GM12865 (cell line): Measurements from ENCODE around the gene HACD4.

ENCODE experiments used
- DNase-seq: peaks from one replicate; pipeline ENCODE4 v3.0.0; 2010; ENCODE audit warnings: low read depth
- H3K4me3 ChIP-seq: 2 replicates; pipeline ENCODE4 v1.5.1; 2011; ENCODE audit warnings: mild to moderate bottlenecking, low read depth, low read length, control low read depth
- TF ChIP-seq, protein P1 (sequence below): IDR thresholded peaks from 2 replicates; pipeline ENCODE4 v1.5.1; 2011; ENCODE audit warnings: low read length, control low read depth, low read depth, inconsistent platforms; ENCODE audit not compliant: insufficient read depth; ENCODE audit errors: missing control alignments

The HACD4 gene

GRCh38 chr9:21023861-21024260 lies 7.6 kb downstream of the HACD4 start:
- DNase-seq, result no peak
- no peak overlapping the region for H3K4me3 ChIP-seq
- TF ChIP-seq, protein P1, sequence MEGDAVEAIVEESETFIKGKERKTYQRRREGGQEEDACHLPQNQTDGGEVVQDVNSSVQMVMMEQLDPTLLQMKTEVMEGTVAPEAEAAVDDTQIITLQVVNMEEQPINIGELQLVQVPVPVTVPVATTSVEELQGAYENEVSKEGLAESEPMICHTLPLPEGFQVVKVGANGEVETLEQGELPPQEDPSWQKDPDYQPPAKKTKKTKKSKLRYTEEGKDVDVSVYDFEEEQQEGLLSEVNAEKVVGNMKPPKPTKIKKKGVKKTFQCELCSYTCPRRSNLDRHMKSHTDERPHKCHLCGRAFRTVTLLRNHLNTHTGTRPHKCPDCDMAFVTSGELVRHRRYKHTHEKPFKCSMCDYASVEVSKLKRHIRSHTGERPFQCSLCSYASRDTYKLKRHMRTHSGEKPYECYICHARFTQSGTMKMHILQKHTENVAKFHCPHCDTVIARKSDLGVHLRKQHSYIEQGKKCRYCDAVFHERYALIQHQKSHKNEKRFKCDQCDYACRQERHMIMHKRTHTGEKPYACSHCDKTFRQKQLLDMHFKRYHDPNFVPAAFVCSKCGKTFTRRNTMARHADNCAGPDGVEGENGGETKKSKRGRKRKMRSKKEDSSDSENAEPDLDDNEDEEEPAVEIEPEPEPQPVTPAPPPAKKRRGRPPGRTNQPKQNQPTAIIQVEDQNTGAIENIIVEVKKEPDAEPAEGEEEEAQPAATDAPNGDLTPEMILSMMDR, result no peak

DNA sequence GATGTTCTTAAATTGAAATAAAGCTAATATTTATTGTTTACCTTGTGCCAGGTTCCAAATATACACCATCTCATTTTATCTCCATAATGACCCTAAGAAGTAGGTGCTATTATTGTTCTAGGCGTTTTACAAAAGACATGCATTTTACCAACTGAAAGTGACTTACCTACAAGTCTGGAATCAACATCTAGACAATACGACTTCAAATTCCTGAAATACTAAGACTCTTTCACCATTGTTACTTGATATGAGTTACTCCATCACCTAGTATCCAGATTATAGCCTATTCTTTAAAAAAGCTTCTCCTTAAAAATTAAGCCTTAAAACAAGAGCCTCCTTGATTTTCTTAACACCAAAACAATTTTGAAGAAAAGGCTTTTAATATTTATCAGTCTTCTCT lies 13.3 kb downstream of the HACD4 start:
- no peak overlapping the region for H3K4me3 ChIP-seq
- no peak for DNase-seq
- TF ChIP-seq, protein P1, result no peak

DNA sequence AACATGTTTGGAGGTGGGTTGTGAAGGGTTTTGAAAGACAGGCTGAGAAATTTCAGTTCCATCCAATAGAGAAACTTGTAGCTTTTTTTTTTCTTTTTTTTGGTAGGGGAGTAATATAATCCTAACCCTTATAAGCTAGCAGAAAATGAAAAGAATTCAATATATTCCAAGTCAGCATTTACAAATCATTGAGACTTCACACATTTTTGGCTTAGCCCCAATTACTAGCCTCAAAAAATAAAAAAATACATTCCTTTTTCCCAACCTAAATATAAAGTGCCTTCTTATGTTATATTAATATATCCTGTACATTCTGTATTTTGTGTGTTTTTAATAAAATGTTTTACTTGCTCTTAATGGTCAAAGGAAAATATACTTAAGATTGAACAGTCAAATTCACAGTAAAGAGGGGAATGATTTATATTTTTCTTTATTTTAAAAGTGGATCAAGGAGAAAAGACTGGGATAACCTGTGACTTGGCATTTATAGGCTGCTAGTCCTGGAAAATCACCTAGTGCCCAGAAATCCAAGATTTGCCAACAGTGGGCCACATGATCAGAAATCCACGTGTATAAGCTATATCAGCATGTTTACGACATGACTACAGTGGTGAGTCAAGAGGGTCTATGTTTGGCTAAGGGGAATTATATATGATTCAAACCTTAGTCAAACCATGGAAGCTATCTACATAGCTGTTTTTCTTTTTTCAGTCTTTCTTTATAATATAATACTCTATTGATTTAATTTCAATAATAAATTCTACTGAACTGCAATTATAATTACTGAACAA lies 14.5 kb downstream of the HACD4 start:
- DNase-seq, result no peak
- no peak overlapping the region for H3K4me3 ChIP-seq
- TF ChIP-seq, protein P1, result no peak

- H3K4me3 ChIP-seq, result no peak overlapping the region
- TF ChIP-seq, protein P1, result no peak
- DNase-seq, result no peak
These were observed 15.4 kb downstream of the HACD4 start for GRCh38 chr9:21015995-21016394.

DNA sequence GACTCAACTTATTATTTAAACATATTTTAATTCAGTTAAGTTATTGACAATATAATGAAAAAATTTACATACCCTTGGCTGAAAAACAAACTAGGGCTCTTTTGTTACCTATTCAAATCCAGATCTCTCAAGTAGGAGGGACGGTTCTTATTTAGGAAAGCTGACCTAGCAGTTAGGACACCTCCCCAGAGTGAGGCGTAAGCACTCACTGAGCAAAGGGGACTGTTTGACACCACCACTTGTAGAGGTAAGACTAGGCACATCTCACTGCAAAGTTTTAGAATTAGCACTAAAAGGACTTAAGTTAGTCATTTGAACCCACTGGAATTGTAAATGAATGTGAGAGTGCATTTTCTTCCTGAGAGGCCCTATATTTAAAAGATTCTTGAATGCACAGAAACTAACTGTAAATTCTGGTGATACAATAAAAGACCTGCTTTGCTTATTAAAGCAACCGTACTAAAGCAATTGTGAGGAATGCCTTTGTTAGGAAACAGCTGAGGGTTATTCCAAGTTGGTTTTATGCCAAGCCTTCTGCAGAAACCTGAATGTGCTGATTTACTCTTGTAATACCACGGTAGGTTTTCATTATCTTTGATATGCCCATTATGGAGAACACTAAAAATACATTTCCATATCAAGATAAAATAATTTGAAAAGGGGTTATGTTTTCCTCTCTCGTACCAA lies 16.2 kb downstream of the HACD4 start:
- DNase-seq, result no peak
- TF ChIP-seq, protein P1, result no peak

GRCh38 chr9:21002040-21002439 lies 29.4 kb downstream of the HACD4 start:
- no peak overlapping the region for H3K4me3 ChIP-seq
- no peak for DNase-seq
- TF ChIP-seq, protein P1, result no peak

More for the DNA sequence above, 16.2 kb downstream of the HACD4 start:
- H3K4me3 ChIP-seq, result no peak overlapping the region
